Stimulated activated CD4-positive, alpha-beta T cell treated with anti-CD3 and anti-CD28 coated beads, Interleukin-15, amount 100 ng/mL, for 1 hour (primary cell): ENCODE measurements around the gene PLK1.
A peak's percentile ranks its signal among the peaks of the same experiment; 100 is the strongest.
"Not testable (repeated sequence)": the region's sequence is repeated elsewhere in the genome, so short reads cannot be mapped to it uniquely, and the experiment has no call there.

Source experiments
- DNase-seq, 2 donors: peaks; one replicate each; pipeline ENCODE4 v3.0.0-alpha.2; 2020; ENCODE audit warnings: low read depth in 1 of 2, low spot score in 1 of 2

Gene PLK1

DNA sequence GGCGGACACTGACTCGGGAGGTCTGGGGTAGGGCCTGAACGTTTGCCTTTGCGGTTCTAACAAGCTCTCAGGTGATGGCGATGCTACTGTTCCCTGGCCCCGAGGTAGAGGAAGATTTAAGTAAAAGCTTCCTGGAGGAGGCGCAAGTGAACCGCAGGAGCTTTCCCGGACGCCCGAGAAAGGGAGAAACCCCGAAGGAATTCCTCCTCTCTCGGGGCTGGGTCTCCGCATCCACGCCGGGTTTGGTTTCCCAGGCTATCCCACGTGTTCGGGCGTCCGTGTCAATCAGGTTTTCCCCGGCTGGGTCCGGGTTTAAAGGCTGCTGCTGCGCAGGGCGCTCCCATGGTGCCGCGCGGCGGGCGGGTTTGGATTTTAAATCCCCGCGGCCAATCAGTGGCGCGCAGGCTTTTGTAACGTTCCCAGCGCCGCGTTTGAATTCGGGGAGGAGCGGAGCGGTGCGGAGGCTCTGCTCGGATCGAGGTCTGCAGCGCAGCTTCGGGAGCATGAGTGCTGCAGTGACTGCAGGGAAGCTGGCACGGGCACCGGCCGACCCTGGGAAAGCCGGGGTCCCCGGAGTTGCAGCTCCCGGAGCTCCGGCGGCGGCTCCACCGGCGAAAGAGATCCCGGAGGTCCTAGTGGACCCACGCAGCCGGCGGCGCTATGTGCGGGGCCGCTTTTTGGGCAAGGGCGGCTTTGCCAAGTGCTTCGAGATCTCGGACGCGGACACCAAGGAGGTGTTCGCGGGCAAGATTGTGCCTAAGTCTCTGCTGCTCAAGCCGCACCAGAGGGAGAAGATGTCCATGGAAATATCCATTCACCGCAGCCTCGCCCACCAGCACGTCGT is at the start of gene PLK1:
PLK1 (plus strand) TSS at position 460 of the 844 bp plus-strand sequence; CDS start at position 504, 44 bp downstream.
- peak; percentile 32 to 69 for DNase-seq

DNA sequence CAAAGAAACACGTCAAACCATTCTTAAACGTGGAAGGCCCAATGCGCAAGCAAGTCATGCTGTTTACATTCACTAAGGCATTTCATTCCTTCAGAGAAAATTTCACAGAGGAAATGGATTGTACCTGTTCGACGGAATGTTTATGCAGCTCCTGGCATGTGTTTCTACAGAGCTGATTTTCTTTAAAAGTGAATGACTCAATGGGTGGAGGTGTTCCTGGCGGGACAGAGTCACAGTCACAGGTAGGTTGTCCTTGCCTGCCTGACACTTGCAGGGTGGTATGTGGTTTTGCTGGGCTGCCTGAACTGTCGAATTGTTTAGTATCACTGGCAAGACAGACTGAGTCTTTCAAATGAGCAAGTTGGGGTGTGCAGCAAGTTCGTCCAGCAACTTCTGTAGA is 49.2 kb upstream of the PLK1 start:
- no peak for DNase-seq

GRCh38 chr16:23631874-23632273 is 46.8 kb upstream of the PLK1 start:
- DNase-seq = not testable (repeated sequence)

DNA sequence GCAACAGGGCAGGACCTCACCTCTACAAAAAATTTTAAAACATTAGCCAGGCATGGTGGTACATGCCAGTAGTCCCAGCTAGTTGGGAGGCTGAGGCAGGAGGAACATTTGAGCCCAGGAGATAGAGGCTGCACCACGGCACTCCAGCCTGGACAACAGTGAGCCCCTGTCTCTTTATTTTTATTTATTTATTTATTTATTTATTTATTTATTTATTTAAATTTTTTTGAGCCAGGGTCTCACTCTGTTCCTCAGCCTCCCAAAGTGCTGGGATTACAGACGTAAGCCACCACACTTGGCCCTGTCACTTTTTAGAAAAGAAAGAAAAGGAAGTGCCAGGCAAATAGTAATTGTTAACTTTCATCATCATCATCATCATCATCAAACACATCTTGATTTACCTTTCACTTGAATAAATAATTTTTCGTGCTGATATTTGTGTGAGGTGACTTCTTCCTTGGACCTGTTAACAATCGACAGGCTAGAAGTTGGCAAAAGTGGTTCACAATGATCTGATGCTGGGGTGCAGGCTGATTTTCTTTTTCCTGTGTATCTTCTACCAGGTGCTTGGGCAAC is 44.1 kb upstream of the PLK1 start:
- DNase-seq = no peak

DNA sequence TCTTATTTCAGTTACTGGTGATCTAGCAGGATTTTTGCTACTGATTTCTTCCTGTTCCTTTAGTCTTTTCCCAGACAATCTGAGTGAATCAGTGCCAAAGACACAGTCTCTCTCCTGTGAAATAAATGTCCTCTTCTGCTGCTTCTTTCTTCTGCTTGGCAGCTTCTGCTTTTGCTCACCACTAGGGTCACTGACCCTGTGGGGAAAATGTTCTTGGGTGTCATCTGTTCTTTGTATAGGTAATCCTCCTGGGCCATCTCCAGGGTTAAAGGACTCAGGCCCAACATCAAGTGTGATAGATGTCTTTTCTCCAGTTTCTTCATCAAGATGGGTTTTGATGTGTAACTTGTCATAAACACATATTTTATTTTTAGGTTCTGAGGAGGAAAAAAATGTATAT is 42.7 kb upstream of the PLK1 start:
- no peak for DNase-seq

DNA sequence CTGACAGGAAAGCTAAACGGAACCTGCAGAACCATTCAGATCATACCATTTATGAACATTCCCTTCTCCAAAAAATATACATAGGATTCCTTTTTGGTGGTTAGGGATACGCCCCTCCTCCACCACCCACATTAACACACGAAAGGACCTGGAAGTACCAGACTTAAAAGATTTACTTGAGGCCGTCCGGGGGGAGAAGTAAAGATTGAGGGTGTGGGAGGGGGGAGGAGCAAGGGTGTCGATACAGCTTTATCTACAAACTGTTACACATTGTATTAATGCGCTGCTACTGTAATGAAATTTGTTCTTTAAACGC is 38.1 kb upstream of the PLK1 start:
- DNase-seq = no peak

DNA sequence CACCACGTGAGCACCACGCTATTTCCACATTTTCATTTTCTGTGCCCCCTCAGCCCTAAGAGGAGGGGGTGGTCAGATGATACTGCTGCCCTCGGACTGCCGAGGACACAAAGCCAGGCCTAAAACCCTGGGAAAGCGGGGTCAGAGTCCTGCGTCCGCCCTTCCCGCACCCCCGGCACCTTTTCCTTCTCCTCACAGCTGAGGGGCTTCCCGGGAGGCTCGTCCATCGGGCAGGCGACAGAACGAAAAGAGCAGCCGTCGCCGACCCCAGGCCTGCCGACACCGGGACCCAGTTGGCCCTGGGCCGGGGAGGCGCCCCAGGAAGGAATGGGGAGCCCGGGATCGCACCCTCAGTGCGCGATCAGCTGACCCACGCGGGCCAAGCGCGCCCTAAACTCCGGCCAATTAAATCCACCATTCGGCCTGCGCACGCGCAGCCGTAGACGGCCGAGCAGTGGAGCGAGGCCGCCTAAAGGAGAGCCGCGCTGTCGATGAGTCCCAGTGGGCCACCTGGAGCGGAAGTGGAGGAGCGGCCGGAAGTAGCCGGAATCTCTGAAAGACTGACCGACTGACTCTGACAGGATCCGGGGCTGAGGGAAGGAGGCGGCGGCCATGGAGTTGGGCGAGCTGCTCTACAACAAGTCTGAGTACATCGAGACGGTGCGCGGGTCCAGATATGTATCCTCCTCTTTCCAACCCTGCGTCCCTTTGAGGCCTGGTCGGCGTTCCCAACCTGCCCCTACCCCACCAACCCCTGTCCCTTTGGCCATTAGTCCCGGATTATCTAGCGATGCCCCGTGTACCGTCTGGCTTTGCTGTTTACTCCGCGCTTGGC is 37.5 kb upstream of the PLK1 start, which contains the start of the genes DCTN5 and PALB2:
DCTN5 (plus strand) TSS at position 536 of the 835 bp plus-strand sequence; CDS start at position 613, 77 bp downstream.
PALB2 (minus strand) TSS at position 380 of the 835 bp plus-strand sequence; CDS start at position 227, 153 bp downstream.
- DNase-seq = peak; percentile 66 to 74

- no peak for DNase-seq
Measured at GRCh38 chr16:23642246-23642774, 36.4 kb upstream of the PLK1 start.

- no peak for DNase-seq
Measured at GRCh38 chr16:23650674-23651416, 27.8 kb upstream of the PLK1 start.

DNA sequence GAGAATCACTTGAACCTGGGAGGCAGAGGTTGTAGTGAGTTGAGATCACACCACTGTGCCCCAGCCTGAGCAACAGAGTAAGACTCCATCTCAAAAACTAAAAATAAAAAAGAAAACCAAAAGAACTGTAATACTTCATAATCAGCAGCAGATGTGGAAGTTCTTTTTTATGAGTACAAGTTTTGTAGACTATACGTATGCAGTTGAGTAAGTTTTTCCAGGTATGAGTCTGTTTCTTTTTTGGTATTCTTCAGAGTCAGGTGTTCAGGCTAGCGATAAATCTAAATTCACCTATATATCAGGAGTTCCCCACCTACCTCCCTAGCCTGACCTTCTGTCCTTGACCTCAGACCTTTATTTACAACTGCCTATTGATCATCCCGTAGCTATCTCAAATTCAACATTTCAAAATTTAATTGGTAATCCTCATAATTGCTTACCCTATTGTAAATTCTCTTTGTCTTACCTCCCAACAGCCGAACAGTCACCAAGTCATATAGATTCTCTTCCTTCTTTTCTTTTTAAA is 26.7 kb upstream of the PLK1 start:
- DNase-seq = no peak

GRCh38 chr16:23663918-23664317 is 14.8 kb upstream of the PLK1 start:
- no peak for DNase-seq

- DNase-seq = no peak
Measured at GRCh38 chr16:23666571-23667354, 11.9 kb upstream of the PLK1 start.

DNA sequence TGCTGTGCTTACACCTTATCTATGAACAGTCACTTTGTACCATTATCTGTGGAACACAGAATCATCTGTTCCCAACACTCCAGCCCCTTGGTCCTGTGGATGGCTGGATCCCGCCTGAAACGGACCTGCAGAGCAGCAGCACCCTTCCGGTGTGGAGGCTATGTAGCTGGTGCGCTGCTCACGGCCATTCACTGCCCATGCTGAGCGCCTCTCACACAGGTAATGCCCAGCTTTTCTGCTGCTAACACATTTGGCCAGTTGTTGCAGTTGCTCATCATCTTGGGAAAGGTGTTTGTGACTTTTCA is 11.4 kb upstream of the PLK1 start:
- DNase-seq = no peak

GRCh38 chr16:23668225-23668624 is 10.5 kb upstream of the PLK1 start:
- no peak for DNase-seq

- no peak for DNase-seq
Measured at GRCh38 chr16:23668873-23669272, 9.8 kb upstream of the PLK1 start.

- no peak for DNase-seq
Measured at GRCh38 chr16:23670137-23670776, 8.4 kb upstream of the PLK1 start.

- DNase-seq = no peak
Measured at GRCh38 chr16:23673971-23674614, 4.6 kb upstream of the PLK1 start.

DNA sequence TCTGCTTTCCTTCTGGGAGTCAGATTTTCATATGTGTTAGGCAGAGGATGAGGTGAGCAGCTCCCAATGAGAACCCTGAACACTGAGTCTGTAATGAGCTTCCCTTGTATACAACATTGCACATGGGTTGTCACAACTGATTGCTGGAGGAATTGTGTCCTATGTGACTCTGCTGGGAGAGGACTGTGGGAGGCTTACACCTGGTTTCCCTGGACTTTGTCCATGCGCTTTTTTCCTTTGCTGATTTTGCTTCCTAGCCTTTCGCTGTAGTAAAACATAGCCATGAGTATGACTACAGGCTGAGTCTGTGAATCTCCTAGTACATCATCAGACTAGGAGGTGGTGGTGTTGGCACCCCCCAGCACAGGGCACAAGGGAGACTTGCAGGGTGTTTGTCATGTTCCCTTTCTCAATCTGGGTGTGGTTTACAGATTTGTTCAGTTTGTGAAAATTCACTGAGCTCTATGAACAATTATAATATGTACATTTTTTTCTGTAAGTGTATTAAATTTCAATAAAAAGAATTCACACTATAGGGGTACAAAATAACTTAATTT is 1.7 kb upstream of the PLK1 start:
- no peak for DNase-seq
